ENCODE data around the gene COL15A1. TPM values are rescaled to one million over a fixed set of nuclear protein-coding genes. Genes with fewer than 3 reads are reported as not detected.

COL15A1 gene
- total and polyA plus RNA-seq, 2 of the 13 experiments (the other 11 are each of a cell fraction or from before 2014, with no cell fraction given) = not detected

GRCh38 chr9:98949565-98949964, 5.9 kb downstream of the COL15A1 start:
- ATAC-seq (no peak), DNase-seq (ENCODE audit: low spot score) (no peak), FAIRE-seq (no peak)
- no peak for TF ChIP-seq NFKBIZ (CRISPR knock-in tag; IDR thresholded peaks at IDR 0.05)
- TF ChIP-seq NFYC (CRISPR knock-in tag; IDR thresholded peaks at IDR 0.05) = no peak
- no peak for TF ChIP-seq POLR2G (IDR thresholded peaks at IDR 0.05; ENCODE audit: low read depth, low read length)
- TF ChIP-seq CEBPB (IDR thresholded peaks at IDR 0.05; ENCODE audit: borderline replicate concordance, low read depth, low read length) = peak; percentile 62
- TF ChIP-seq YEATS4 (CRISPR knock-in tag; IDR thresholded peaks at IDR 0.05; ENCODE audit: borderline replicate concordance) = no peak
- TF ChIP-seq RNF2 (conservative IDR thresholded peaks at IDR 0.05; ENCODE audit: low read depth) = no peak
- TF ChIP-seq, protein P1, sequence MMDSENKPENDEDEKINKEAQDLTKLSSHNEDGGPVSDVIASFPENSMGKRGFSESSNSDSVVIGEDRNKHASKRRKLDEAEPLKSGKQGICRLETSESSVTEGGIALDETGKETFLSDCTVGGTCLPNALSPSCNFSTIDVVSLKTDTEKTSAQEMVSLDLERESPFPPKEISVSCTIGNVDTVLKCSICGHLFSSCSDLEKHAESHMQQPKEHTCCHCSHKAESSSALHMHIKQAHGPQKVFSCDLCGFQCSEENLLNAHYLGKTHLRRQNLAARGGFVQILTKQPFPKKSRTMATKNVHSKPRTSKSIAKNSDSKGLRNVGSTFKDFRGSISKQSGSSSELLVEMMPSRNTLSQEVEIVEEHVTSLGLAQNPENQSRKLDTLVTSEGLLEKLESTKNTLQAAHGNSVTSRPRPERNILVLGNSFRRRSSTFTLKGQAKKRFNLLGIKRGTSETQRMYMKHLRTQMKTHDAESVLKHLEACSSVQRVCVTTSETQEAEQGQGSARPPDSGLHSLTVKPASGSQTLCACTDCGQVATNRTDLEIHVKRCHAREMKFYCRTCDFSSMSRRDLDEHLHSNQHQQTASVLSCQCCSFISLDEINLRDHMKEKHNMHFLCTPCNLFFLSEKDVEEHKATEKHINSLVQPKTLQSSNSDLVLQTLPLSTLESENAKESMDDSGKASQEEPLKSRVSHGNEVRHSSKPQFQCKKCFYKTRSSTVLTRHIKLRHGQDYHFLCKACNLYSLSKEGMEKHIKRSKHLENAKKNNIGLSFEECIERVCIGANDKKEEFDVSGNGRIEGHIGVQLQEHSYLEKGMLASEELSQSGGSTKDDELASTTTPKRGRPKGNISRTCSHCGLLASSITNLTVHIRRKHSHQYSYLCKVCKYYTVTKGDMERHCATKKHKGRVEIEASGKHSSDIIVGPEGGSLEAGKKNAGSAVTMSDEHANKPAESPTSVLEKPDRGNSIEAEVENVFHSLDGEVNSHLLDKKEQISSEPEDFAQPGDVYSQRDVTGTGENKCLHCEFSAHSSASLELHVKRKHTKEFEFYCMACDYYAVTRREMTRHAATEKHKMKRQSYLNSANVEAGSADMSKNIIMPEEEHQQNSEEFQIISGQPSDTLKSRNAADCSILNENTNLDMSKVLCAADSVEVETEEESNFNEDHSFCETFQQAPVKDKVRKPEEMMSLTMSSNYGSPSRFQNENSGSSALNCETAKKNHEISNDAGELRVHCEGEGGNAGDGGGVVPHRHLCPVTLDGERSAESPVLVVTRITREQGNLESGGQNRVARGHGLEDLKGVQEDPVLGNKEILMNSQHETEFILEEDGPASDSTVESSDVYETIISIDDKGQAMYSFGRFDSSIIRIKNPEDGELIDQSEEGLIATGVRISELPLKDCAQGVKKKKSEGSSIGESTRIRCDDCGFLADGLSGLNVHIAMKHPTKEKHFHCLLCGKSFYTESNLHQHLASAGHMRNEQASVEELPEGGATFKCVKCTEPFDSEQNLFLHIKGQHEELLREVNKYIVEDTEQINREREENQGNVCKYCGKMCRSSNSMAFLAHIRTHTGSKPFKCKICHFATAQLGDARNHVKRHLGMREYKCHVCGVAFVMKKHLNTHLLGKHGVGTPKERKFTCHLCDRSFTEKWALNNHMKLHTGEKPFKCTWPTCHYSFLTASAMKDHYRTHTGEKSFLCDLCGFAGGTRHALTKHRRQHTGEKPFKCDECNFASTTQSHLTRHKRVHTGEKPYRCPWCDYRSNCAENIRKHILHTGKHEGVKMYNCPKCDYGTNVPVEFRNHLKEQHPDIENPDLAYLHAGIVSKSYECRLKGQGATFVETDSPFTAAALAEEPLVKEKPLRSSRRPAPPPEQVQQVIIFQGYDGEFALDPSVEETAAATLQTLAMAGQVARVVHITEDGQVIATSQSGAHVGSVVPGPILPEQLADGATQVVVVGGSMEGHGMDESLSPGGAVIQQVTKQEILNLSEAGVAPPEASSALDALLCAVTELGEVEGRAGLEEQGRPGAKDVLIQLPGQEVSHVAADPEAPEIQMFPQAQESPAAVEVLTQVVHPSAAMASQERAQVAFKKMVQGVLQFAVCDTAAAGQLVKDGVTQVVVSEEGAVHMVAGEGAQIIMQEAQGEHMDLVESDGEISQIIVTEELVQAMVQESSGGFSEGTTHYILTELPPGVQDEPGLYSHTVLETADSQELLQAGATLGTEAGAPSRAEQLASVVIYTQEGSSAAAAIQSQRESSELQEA (CRISPR knock-in tag; IDR thresholded peaks at IDR 0.05; ENCODE audit: not compliant biosample characterization) = no peak
- H4K20me1 ChIP-seq (ENCODE audit: insufficient read depth, low read length) = no peaks in the 10 kb centered on the region
- no peak overlapping the region for H3K9ac ChIP-seq (ENCODE audit: insufficient read depth, low read depth, low read length)
- H3K4me2 ChIP-seq (ENCODE audit: low read depth, low read length) = no peak overlapping the region
- ChIA-PET POLR2A (no interaction called here), CTCF (ENCODE audit: low intra/inter-chr PET ratio, low total read pairs) (no interaction called here)
- H3K4me1 ChIP-seq (ENCODE audit: insufficient read depth, low read length) = no peaks in the 10 kb centered on the region
- no TSS peak for BruUV-seq (replicated peaks)
- no peaks in the 10 kb centered on the region for H3K9me3 ChIP-seq (ENCODE audit: low read length)
- H3K4me3 ChIP-seq (replicated peaks in 1 of 3; ENCODE audit: insufficient read depth in 1 of 3, low read depth in 2 of 3, low read length in 3 of 3) = no peak overlapping the region
- intact Hi-C loops (cut with micrococcal nuclease; ENCODE audit: unreplicated experiment) = no loop called here
- in situ Hi-C loops (cut with HindIII; ENCODE audit: extremely low pct_ligation_motif_present, low pct_unique_long_range_greater_than_20kb) = no loop called here
- no peak overlapping the region for H2AFZ ChIP-seq (ENCODE audit: low read length)
- no peaks in the 10 kb centered on the region for H3K36me3 ChIP-seq (replicated peaks in 1 of 2; ENCODE audit: control insufficient read depth in 1 of 2, insufficient read depth in 2 of 2, low read length in 2 of 2)
- no peaks in the 10 kb centered on the region for H3K79me2 ChIP-seq (ENCODE audit: insufficient read depth, low read length)
- H3K27me3 ChIP-seq (ENCODE audit: control insufficient read depth in 1 of 2, insufficient read depth in 2 of 2, low read length in 2 of 2) = peaks cover 0 to 4% of the 10 kb centered on the region in 2 experiments; a peak in 1 of 5 replicates
- H3K27ac ChIP-seq (ENCODE audit: extremely low read length, insufficient read depth, low read length) = no peak overlapping the region
